Nephron progenitor cell (in vitro differentiated cells): ENCODE measurements around the gene CD300LF.

Source experiments
- DNase-seq: peaks from one replicate; pipeline ENCODE4 v3.0.0; 2021
- H3K27ac Mint-ChIP-seq: 2 replicates; pipeline ENCODE4 v1.8.0; 2021; ENCODE audit warnings: mild to moderate bottlenecking, moderate library complexity, mixed read lengths
- H3K27me3 Mint-ChIP-seq: 2 replicates; pipeline ENCODE4 v1.8.0; 2021; ENCODE audit warnings: mild to moderate bottlenecking, low read depth, mixed read lengths; ENCODE audit not compliant: poor library complexity
- H3K36me3 Mint-ChIP-seq: 2 replicates; pipeline ENCODE4 v1.8.0; 2021; ENCODE audit warnings: low read depth, mixed read lengths
- H3K4me1 Mint-ChIP-seq: 2 replicates; pipeline ENCODE4 v1.8.0; 2021; ENCODE audit warnings: mixed read lengths
- H3K4me3 Mint-ChIP-seq: 2 replicates; pipeline ENCODE4 v1.8.0; 2021; ENCODE audit warnings: mild to moderate bottlenecking, moderate library complexity, mixed read lengths
- H3K9me3 Mint-ChIP-seq: 2 replicates; pipeline ENCODE4 v1.8.0; 2021; ENCODE audit warnings: mild to moderate bottlenecking, moderate library complexity, mixed read lengths
- CTCF ChIP-seq: fragments of 200-600 bp; sonication (generic); IDR thresholded peaks from 2 replicates; pipeline ENCODE4 v1.5.0; 2021; ENCODE audit warnings: antibody characterized with exemption

Gene CD300LF

GRCh38 chr17:74725111-74725510 is 12.4 kb upstream of the CD300LF start:
- H3K27ac Mint-ChIP-seq = no peak overlapping the region
- H3K36me3 Mint-ChIP-seq = no peaks in the 10 kb centered on the region
- peaks cover 7% of the 10 kb centered on the region for H3K9me3 Mint-ChIP-seq
- no peak for TF ChIP-seq CTCF
- H3K4me1 Mint-ChIP-seq = no peaks in the 10 kb centered on the region
- no peak for DNase-seq
- H3K4me3 Mint-ChIP-seq = no peak overlapping the region
- peaks cover 40% of the 10 kb centered on the region for H3K27me3 Mint-ChIP-seq

- H3K9me3 Mint-ChIP-seq = peaks cover 7% of the 10 kb centered on the region
- H3K36me3 Mint-ChIP-seq = no peaks in the 10 kb centered on the region
- H3K4me1 Mint-ChIP-seq = no peaks in the 10 kb centered on the region
- DNase-seq = no peak
- H3K4me3 Mint-ChIP-seq = no peak overlapping the region
- peaks cover 46% of the 10 kb centered on the region for H3K27me3 Mint-ChIP-seq
- TF ChIP-seq CTCF = no peak
- no peak overlapping the region for H3K27ac Mint-ChIP-seq
Observed at GRCh38 chr17:74723891-74724290, 11.2 kb upstream of the CD300LF start.

GRCh38 chr17:74722782-74723181 is 10.1 kb upstream of the CD300LF start:
- Mint-ChIP-seq H3K27me3 (peaks cover 55% of the 10 kb centered on the region), H3K36me3 (no peaks in the 10 kb centered on the region), H3K27ac (no peak overlapping the region), H3K9me3 (peaks cover 7% of the 10 kb centered on the region), H3K4me1 (no peaks in the 10 kb centered on the region), H3K4me3 (no peak overlapping the region)
- TF ChIP-seq CTCF = no peak
- no peak for DNase-seq

GRCh38 chr17:74720506-74720905 is 7.8 kb upstream of the CD300LF start:
- no peaks in the 10 kb centered on the region for H3K4me1 Mint-ChIP-seq
- H3K36me3 Mint-ChIP-seq = no peaks in the 10 kb centered on the region
- H3K27ac Mint-ChIP-seq = no peak overlapping the region
- no peak for DNase-seq
- no peak for TF ChIP-seq CTCF
- H3K27me3 Mint-ChIP-seq = peaks cover 61% of the 10 kb centered on the region
- H3K4me3 Mint-ChIP-seq = no peak overlapping the region
- peaks cover 7% of the 10 kb centered on the region for H3K9me3 Mint-ChIP-seq

GRCh38 chr17:74715144-74715543 is 2.4 kb upstream of the CD300LF start:
- Mint-ChIP-seq H3K27me3 (peaks cover 62% of the 10 kb centered on the region), H3K4me1 (no peaks in the 10 kb centered on the region), H3K36me3 (no peaks in the 10 kb centered on the region), H3K4me3 (no peak overlapping the region), H3K27ac (no peak overlapping the region), H3K9me3 (no peaks in the 10 kb centered on the region)
- no peak for TF ChIP-seq CTCF
- no peak for DNase-seq

- peaks cover 53% of the 10 kb centered on the region for H3K27me3 Mint-ChIP-seq
- DNase-seq = no peak
Observed at GRCh38 chr17:74713171-74713755, 540 bp upstream of the CD300LF start.

More at GRCh38 chr17:74713171-74713755, 540 bp upstream of the CD300LF start:
- Mint-ChIP-seq H3K9me3 (peaks cover under 1% of the 10 kb centered on the region), H3K4me1 (no peaks in the 10 kb centered on the region), H3K36me3 (no peaks in the 10 kb centered on the region), H3K27ac (no peak overlapping the region), H3K4me3 (no peak overlapping the region)
- TF ChIP-seq CTCF = no peak
